ENCODE results near the gene RNF212. TPM values are rescaled to one million over a fixed set of nuclear protein-coding genes. Genes with fewer than 3 reads are reported as not detected.

RNF212 gene
- total and polyA plus RNA-seq, 2 of the 13 experiments (the other 11 are each of a cell fraction or from before 2014, with no cell fraction given), result not detected

DNA sequence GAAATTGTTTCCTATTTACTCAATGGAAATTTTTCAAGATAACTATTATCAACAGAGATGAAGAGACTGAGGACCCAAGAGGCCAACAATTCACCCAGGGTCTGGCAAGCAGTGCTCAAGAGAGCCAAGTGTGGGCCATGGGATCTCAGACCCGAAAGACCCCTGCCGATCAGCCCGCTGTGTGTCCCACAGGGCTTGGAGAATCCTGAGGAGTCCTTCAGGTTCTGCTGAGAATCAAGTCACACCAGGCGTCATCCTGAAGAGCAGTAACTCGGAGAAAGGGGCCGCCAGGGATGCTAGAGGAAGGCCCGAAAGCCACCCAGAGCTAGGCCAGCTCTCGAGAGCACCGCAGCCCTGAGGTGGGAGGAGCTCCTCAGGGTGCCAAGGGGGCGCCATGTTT is 53.2 kb downstream of the RNF212 start:
- Histone ChIP-seq H4K20me1 (ENCODE audit: insufficient read depth, low read length) (no peaks in the 10 kb centered on the region), H3K4me2 (ENCODE audit: low read depth, low read length) (no peak overlapping the region), H3K9me3 (ENCODE audit: low read length) (no peaks in the 10 kb centered on the region), H3K36me3 (replicated peaks in 1 of 2; ENCODE audit: control insufficient read depth in 1 of 2, insufficient read depth in 2 of 2, low read length in 2 of 2) (no peaks in the 10 kb centered on the region), H3K4me1 (ENCODE audit: insufficient read depth, low read length) (peaks cover 26% of the 10 kb centered on the region), H3K79me2 (ENCODE audit: insufficient read depth, low read length) (no peaks in the 10 kb centered on the region), H2AFZ (ENCODE audit: low read length) (no peak overlapping the region), H3K27me3 (ENCODE audit: control insufficient read depth in 1 of 2, insufficient read depth in 2 of 2, low read length in 2 of 2) (peaks cover 15 to 78% of the 10 kb centered on the region in 2 experiments), H3K27ac (ENCODE audit: extremely low read length, insufficient read depth, low read length) (no peak overlapping the region), H3K9ac (ENCODE audit: insufficient read depth, low read depth, low read length) (no peak overlapping the region), H3K4me3 (replicated peaks in 1 of 3; ENCODE audit: insufficient read depth in 1 of 3, low read depth in 2 of 3, low read length in 3 of 3) (no peak overlapping the region)
- no peak for FAIRE-seq
- ChIA-PET POLR2A (no interaction called here), CTCF (ENCODE audit: low intra/inter-chr PET ratio, low total read pairs) (no interaction called here)
- 35% methylated on average over 8 of the region's 10 CpGs for WGBS (ENCODE audit: low lambda C conversion rate)
- intact Hi-C loops (cut with micrococcal nuclease; ENCODE audit: unreplicated experiment), result no loop called here
- no peak for DNase-seq (ENCODE audit: low spot score)
- TF ChIP-seq, protein P1, sequence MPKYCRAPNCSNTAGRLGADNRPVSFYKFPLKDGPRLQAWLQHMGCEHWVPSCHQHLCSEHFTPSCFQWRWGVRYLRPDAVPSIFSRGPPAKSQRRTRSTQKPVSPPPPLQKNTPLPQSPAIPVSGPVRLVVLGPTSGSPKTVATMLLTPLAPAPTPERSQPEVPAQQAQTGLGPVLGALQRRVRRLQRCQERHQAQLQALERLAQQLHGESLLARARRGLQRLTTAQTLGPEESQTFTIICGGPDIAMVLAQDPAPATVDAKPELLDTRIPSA (CRISPR knock-in tag; IDR thresholded peaks at IDR 0.05; ENCODE audit: borderline replicate concordance), result no peak
- ATAC-seq, result no peak
- in situ Hi-C loops (cut with HindIII; ENCODE audit: extremely low pct_ligation_motif_present, low pct_unique_long_range_greater_than_20kb), result no loop called here
- BruUV-seq (replicated peaks), result no TSS peak

DNA sequence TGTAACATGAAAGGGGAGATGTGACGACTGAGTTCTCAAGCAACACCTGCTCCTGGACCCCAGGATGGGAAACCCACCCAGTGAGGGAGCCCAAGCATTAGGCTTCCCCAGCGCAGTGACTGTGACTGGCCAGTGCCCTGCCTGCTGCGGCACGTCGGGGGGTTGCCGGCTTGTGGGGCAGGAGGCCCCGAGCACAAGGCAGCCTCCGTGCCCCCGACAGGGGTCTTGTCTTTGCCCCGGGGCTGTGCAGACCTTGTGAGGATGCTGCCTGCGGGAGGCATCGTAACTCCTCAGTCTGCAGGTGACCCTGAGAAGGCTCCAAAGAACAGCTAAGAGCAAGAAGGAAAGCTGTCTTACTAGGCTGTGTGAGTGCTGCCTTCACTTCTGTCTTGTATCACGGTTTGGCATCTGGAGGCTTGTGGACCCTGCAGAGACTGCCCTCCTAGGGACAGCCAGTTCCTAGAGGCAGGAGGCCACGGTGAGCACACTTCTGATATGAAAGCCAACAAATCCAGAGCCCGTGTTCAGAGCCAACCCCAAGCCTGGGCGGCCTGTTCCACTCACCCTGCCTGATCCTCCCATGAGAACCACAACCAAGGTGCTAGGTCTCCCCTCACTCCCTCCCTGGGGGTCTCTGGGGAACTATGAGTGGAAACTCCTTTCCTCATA is 54.2 kb downstream of the RNF212 start:
- Histone ChIP-seq H3K79me2 (ENCODE audit: insufficient read depth, low read length) (no peaks in the 10 kb centered on the region), H3K27me3 (ENCODE audit: control insufficient read depth in 1 of 2, insufficient read depth in 2 of 2, low read length in 2 of 2) (peaks cover 15 to 70% of the 10 kb centered on the region in 2 experiments), H3K9me3 (ENCODE audit: low read length) (no peaks in the 10 kb centered on the region), H3K27ac (ENCODE audit: extremely low read length, insufficient read depth, low read length) (no peak overlapping the region), H2AFZ (ENCODE audit: low read length) (no peak overlapping the region), H3K4me1 (ENCODE audit: insufficient read depth, low read length) (peaks cover 26% of the 10 kb centered on the region), H3K9ac (ENCODE audit: insufficient read depth, low read depth, low read length) (no peak overlapping the region), H3K4me3 (replicated peaks in 1 of 3; ENCODE audit: insufficient read depth in 1 of 3, low read depth in 2 of 3, low read length in 3 of 3) (no peak overlapping the region), H4K20me1 (ENCODE audit: insufficient read depth, low read length) (no peaks in the 10 kb centered on the region), H3K4me2 (ENCODE audit: low read depth, low read length) (no peak overlapping the region), H3K36me3 (replicated peaks in 1 of 2; ENCODE audit: control insufficient read depth in 1 of 2, insufficient read depth in 2 of 2, low read length in 2 of 2) (no peaks in the 10 kb centered on the region)
- DNase-seq (ENCODE audit: low spot score), result no peak
- intact Hi-C loops (cut with micrococcal nuclease; ENCODE audit: unreplicated experiment), result no loop called here
- FAIRE-seq, result no peak
- 24% methylated on average over 9 of the region's 16 CpGs for WGBS (ENCODE audit: low lambda C conversion rate)
- peak; percentile 20; the same call in 1 of the 3 replicates for ATAC-seq
- in situ Hi-C loops (cut with HindIII; ENCODE audit: extremely low pct_ligation_motif_present, low pct_unique_long_range_greater_than_20kb), result no loop called here
- POLR2A ChIA-PET, result no interaction called here
- CTCF ChIA-PET (ENCODE audit: low intra/inter-chr PET ratio, low total read pairs), result no interaction called here
- BruUV-seq (replicated peaks), result no TSS peak
- TF ChIP-seq, protein P2, sequence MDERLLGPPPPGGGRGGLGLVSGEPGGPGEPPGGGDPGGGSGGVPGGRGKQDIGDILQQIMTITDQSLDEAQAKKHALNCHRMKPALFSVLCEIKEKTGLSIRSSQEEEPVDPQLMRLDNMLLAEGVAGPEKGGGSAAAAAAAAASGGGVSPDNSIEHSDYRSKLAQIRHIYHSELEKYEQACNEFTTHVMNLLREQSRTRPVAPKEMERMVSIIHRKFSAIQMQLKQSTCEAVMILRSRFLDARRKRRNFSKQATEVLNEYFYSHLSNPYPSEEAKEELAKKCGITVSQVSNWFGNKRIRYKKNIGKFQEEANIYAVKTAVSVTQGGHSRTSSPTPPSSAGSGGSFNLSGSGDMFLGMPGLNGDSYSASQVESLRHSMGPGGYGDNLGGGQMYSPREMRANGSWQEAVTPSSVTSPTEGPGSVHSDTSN (CRISPR knock-in tag; IDR thresholded peaks at IDR 0.05), result no peak
- TF ChIP-seq THAP11 (CRISPR knock-in tag; IDR thresholded peaks at IDR 0.05), result no peak
- TF ChIP-seq ZNF337 (CRISPR knock-in tag; IDR thresholded peaks at IDR 0.05; ENCODE audit: borderline replicate concordance, low read depth), result no peak
- TF ChIP-seq POLR2AphosphoS5 (IDR thresholded peaks at IDR 0.05; ENCODE audit: low read depth, low read length), result no peak
- no peak for TF ChIP-seq NFKBIZ (CRISPR knock-in tag; IDR thresholded peaks at IDR 0.05)
- TF ChIP-seq ZNF30 (CRISPR knock-in tag; IDR thresholded peaks at IDR 0.05), result no peak
- TF ChIP-seq, protein P3, sequence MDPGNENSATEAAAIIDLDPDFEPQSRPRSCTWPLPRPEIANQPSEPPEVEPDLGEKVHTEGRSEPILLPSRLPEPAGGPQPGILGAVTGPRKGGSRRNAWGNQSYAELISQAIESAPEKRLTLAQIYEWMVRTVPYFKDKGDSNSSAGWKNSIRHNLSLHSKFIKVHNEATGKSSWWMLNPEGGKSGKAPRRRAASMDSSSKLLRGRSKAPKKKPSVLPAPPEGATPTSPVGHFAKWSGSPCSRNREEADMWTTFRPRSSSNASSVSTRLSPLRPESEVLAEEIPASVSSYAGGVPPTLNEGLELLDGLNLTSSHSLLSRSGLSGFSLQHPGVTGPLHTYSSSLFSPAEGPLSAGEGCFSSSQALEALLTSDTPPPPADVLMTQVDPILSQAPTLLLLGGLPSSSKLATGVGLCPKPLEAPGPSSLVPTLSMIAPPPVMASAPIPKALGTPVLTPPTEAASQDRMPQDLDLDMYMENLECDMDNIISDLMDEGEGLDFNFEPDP (CRISPR knock-in tag; conservative IDR thresholded peaks at IDR 0.05), result no peak
- TF ChIP-seq, protein P4, sequence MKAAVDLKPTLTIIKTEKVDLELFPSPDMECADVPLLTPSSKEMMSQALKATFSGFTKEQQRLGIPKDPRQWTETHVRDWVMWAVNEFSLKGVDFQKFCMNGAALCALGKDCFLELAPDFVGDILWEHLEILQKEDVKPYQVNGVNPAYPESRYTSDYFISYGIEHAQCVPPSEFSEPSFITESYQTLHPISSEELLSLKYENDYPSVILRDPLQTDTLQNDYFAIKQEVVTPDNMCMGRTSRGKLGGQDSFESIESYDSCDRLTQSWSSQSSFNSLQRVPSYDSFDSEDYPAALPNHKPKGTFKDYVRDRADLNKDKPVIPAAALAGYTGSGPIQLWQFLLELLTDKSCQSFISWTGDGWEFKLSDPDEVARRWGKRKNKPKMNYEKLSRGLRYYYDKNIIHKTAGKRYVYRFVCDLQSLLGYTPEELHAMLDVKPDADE (CRISPR knock-in tag; IDR thresholded peaks at IDR 0.05), result no peak
- TF ChIP-seq, protein P5, sequence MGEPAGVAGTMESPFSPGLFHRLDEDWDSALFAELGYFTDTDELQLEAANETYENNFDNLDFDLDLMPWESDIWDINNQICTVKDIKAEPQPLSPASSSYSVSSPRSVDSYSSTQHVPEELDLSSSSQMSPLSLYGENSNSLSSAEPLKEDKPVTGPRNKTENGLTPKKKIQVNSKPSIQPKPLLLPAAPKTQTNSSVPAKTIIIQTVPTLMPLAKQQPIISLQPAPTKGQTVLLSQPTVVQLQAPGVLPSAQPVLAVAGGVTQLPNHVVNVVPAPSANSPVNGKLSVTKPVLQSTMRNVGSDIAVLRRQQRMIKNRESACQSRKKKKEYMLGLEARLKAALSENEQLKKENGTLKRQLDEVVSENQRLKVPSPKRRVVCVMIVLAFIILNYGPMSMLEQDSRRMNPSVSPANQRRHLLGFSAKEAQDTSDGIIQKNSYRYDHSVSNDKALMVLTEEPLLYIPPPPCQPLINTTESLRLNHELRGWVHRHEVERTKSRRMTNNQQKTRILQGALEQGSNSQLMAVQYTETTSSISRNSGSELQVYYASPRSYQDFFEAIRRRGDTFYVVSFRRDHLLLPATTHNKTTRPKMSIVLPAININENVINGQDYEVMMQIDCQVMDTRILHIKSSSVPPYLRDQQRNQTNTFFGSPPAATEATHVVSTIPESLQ (CRISPR knock-in tag; conservative IDR thresholded peaks at IDR 0.05), result no peak

Measured in HepG2 (cell line).